WERI-Rb-1 (cell line): ENCODE results near the gene ZP1.

ENCODE experiments used
- DNase-seq: peaks from one replicate; pipeline ENCODE4 v3.0.0-alpha.2; 2020
- H3K27ac ChIP-seq: fragments of 250-450 bp; sonication (Bioruptor Pico); 2 replicates; pipeline ENCODE4 v1.5.1; 2020; ENCODE audit warnings: mild to moderate bottlenecking, moderate library complexity
- H3K27me3 ChIP-seq: fragments of 250-450 bp; sonication (Bioruptor Pico); 2 replicates; pipeline ENCODE4 v1.5.1; 2021; ENCODE audit warnings: mild to moderate bottlenecking, low read depth, moderate library complexity; ENCODE audit not compliant: insufficient read depth, severe bottlenecking
- H3K36me3 ChIP-seq: fragments of 250-450 bp; sonication (Bioruptor Pico); 2 replicates; pipeline ENCODE4 v1.5.1; 2020; ENCODE audit warnings: mild to moderate bottlenecking, moderate library complexity
- H3K4me3 ChIP-seq: 2 replicates; pipeline ENCODE4 v1.5.1; 2011; ENCODE audit warnings: low read depth, mild to moderate bottlenecking, control low read depth, low read length
- H3K9me3 ChIP-seq: fragments of 250-450 bp; sonication (Bioruptor Pico); 2 replicates; pipeline ENCODE4 v1.5.1; 2021; ENCODE audit warnings: mild to moderate bottlenecking, moderate library complexity; ENCODE audit not compliant: severe bottlenecking
- TF ChIP-seq, protein P1 (sequence below): IDR thresholded peaks from 2 replicates; pipeline ENCODE4 v1.5.1; 2011; ENCODE audit warnings: low read depth, mild to moderate bottlenecking, control low read depth, inconsistent platforms, low read length

Gene ZP1

DNA sequence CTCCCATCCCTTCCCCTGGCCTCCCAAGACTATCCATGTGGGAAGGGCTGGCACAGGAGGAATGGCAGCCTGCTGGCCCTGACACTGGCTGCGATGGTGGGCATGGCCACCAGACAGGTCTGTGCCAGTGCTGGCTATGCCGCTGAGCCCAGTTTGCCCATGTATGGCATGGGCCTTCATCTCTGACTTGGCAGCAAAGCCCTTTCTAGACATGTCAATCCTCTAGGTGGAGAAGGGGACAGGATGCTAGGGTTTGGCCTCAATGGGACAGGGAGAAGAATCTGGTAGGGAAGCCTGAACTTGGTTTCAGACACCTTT is 8.8 kb downstream of the ZP1 start:
- H3K9me3 ChIP-seq, result no peaks in the 10 kb centered on the region
- no peak overlapping the region for H3K27ac ChIP-seq
- H3K4me3 ChIP-seq, result no peak overlapping the region
- DNase-seq, result no peak
- no peaks in the 10 kb centered on the region for H3K27me3 ChIP-seq
- TF ChIP-seq, protein P1, sequence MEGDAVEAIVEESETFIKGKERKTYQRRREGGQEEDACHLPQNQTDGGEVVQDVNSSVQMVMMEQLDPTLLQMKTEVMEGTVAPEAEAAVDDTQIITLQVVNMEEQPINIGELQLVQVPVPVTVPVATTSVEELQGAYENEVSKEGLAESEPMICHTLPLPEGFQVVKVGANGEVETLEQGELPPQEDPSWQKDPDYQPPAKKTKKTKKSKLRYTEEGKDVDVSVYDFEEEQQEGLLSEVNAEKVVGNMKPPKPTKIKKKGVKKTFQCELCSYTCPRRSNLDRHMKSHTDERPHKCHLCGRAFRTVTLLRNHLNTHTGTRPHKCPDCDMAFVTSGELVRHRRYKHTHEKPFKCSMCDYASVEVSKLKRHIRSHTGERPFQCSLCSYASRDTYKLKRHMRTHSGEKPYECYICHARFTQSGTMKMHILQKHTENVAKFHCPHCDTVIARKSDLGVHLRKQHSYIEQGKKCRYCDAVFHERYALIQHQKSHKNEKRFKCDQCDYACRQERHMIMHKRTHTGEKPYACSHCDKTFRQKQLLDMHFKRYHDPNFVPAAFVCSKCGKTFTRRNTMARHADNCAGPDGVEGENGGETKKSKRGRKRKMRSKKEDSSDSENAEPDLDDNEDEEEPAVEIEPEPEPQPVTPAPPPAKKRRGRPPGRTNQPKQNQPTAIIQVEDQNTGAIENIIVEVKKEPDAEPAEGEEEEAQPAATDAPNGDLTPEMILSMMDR, result no peak
- H3K36me3 ChIP-seq, result no peaks in the 10 kb centered on the region; the same call in 1 of the 2 replicates

DNA sequence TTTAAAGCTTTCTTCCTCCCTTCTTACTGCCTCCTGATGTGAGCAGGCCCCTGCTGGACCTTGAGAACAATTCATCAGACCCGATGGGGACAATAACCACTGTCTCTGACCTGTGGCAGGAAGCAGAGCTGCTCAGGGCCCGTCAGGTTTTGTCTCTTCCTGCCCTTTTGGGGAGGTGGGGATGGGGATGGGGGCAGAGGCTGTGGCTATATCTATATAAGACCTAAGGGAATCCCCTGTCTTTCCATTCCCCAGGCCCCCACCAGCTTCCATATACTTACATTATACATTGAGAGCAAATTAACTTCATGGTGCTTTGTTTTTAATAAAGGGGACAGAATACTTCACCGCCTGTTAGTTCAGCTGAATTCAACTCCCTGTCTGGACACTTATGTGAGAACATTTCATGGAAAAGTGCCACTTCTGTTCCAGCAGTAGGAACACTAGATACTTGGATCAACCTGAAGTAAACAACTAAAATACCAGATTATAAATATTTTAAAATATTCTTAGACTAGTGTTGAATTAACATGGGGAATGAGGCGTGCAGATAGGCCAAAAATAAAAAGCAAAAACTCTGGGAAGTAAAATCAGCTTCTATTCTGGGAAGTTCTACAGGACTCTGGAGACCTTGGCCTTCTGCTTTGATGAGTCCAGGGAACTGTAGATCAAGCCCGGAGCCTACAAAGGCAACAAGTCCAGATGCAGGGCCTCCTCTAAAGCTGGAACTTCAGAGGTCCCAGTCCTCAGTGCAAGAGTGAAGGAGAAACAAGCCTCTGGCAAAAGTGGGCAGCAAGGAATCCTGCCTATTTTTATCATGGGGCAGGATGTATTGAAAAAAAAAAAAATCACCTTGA is 11.1 kb downstream of the ZP1 start:
- DNase-seq, result peak; percentile 2
- Histone ChIP-seq H3K27me3 (no peaks in the 10 kb centered on the region), H3K4me3 (no peak overlapping the region), H3K9me3 (no peaks in the 10 kb centered on the region), H3K27ac (no peak overlapping the region), H3K36me3 (no peaks in the 10 kb centered on the region; the same call in 1 of the 2 replicates)
- TF ChIP-seq, protein P1, result no peak

DNA sequence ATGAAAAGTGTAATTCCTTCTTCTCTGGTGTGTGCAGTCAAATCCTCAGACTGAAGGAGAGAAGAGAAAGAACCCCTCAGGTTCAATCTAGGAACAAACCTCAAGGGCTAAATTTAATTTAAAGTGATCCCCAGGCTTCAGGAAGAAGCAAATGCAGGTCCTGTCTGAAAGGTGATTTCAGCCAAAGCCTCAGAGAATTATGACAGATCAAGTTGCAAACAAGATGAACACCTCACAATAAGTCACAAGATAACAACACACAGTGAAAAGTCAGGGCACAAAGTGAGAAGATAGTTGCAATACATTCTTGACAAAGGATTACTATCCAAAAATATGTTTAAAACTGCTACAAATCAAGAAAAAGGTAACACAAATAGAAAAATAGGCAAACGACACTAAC is 11.8 kb downstream of the ZP1 start:
- Histone ChIP-seq H3K4me3 (no peak overlapping the region), H3K27ac (no peak overlapping the region), H3K36me3 (no peaks in the 10 kb centered on the region; the same call in 1 of the 2 replicates), H3K27me3 (no peaks in the 10 kb centered on the region), H3K9me3 (no peaks in the 10 kb centered on the region)
- no peak for DNase-seq
- TF ChIP-seq, protein P1, result no peak

DNA sequence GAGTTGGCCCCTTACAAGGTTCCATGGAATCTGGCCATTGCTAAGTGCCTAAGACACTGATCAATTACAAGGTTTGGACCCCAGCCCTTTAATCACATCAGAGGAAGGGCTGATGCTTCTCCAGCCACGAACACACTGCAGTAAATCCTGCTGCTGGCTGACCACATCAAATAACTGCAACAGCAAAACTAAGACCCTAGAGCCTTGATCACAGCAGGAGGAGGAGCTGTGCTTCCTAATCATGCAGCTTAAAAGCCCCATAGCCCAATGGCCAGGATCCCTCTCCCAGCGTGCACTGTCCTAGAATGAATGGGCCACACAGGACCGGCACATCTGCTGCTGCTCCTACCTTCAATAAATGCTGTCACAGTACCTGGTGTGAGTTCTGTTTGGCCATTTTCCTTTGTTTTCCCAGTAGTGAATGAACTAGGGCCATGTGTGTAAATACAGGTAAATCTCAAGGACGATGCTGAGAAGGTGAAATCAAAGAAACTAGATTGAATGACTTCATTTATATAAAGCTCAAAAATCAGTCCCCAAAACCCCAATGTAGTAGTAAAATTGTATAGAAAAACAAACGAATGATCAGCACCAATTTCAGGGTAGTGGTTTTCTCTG is 12.7 kb downstream of the ZP1 start:
- no peaks in the 10 kb centered on the region for H3K9me3 ChIP-seq
- no peaks in the 10 kb centered on the region for H3K27me3 ChIP-seq
- no peak overlapping the region for H3K4me3 ChIP-seq
- TF ChIP-seq, protein P1, result no peak
- H3K27ac ChIP-seq, result no peak overlapping the region
- no peak for DNase-seq
- no peaks in the 10 kb centered on the region; the same call in 1 of the 2 replicates for H3K36me3 ChIP-seq

DNA sequence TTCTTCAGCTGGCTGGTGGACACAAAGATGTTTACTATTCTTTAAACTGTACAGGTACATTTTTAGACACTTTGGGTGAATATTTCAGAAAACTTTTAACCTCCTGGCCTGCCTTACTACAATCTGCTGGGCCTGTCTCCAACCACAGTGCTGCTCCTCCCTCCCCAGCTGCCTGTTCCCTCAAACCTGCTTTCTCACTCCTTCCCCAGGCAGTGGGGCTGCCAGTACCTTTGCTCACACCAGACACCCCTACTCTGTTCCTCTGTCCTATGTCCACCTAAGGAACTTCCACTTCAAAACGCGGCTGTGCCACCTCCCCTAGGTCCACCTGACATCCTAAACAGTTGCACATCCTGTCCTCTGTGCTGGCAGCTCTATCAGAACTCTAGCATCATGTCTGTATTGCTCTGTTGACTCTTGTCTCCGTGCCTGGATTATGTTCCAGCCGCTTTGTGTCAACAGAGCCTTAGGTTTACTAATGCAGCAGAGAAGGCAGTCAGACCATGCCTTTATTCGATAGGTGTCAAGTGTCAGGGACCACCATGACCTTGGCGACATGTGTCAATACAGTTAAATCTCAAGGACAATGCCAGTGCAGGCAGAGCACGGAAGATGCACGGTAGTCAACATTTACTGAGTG is 13.4 kb downstream of the ZP1 start:
- Histone ChIP-seq H3K9me3 (no peaks in the 10 kb centered on the region), H3K27ac (no peak overlapping the region), H3K4me3 (no peak overlapping the region), H3K36me3 (no peaks in the 10 kb centered on the region; the same call in 1 of the 2 replicates), H3K27me3 (no peaks in the 10 kb centered on the region)
- TF ChIP-seq, protein P1, result no peak
- DNase-seq, result no peak
